ENCODE data around the gene ANKRD50.

Gene ANKRD50

GRCh38 chr4:124629681-124630080 lies 82.9 kb downstream of the ANKRD50 start:
- Histone ChIP-seq H3K4me3 (ENCODE audit: low read length) (no peak overlapping the region), H3K27ac (ENCODE audit: low read length) (no peak overlapping the region), H3K36me3 (ENCODE audit: control insufficient read depth, low read depth, low read length) (no peaks in the 10 kb centered on the region), H3K27me3 (ENCODE audit: control insufficient read depth, insufficient read depth, low read length) (no peaks in the 10 kb centered on the region), H3K9me3 (ENCODE audit: control insufficient read depth, low read depth, low read length) (no peaks in the 10 kb centered on the region), H3K9ac (ENCODE audit: low read length) (no peak overlapping the region), H3K4me1 (ENCODE audit: control insufficient read depth, low read depth, low read length) (peaks cover 15% of the 10 kb centered on the region)
